GM23338 (cell line): ENCODE results near the gene WDR41.

ENCODE experiments used
- EZH2 ChIP-seq: fragments of 200-600 bp; sonication (generic); IDR thresholded peaks from one replicate; pipeline ENCODE4 v1.8.0; 2017; ENCODE audit warnings: antibody characterized with exemption, mild to moderate bottlenecking, low read depth; ENCODE audit not compliant: unreplicated experiment
- POLR2AphosphoS5 ChIP-seq: IDR thresholded peaks from 2 replicates; pipeline ENCODE4 v1.6.1; 2016; ENCODE audit warnings: antibody characterized with exemption, low read depth
- TF ChIP-seq, protein P1 (sequence below), 2 experiments: fragments of 200-600 bp in 1 of 2; sonication (generic) in 1 of 2; conservative IDR thresholded peaks; 2 replicates each; pipeline versions ENCODE4 v1.5.1 to v1.6.1; 2016 to 2017; ENCODE audit warnings: antibody characterized with exemption in 2 of 2, low read depth in 2 of 2, mild to moderate bottlenecking in 2 of 2, moderate library complexity in 1 of 2

DNA sequence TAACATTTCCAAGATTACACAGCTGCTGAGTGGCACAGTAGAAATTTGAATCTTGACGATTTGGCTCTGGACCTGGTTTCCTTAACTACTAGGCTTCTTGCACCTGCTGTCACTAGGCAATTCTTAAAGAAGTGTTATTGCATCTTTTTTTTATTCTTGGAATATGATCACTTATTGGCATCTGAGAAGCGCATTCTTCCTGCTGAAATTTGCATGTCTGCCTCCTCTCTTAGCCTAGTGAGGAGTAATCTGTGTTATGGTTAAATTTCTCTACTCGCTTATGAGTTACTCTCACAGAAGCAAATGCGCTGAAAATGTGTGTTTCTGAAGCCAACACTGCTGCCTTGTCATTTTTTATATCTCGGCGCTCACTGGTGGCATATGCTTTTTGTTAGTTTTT is 89.3 kb downstream of the WDR41 start:
- TF ChIP-seq EZH2 = no peak
- TF ChIP-seq, protein P1, sequence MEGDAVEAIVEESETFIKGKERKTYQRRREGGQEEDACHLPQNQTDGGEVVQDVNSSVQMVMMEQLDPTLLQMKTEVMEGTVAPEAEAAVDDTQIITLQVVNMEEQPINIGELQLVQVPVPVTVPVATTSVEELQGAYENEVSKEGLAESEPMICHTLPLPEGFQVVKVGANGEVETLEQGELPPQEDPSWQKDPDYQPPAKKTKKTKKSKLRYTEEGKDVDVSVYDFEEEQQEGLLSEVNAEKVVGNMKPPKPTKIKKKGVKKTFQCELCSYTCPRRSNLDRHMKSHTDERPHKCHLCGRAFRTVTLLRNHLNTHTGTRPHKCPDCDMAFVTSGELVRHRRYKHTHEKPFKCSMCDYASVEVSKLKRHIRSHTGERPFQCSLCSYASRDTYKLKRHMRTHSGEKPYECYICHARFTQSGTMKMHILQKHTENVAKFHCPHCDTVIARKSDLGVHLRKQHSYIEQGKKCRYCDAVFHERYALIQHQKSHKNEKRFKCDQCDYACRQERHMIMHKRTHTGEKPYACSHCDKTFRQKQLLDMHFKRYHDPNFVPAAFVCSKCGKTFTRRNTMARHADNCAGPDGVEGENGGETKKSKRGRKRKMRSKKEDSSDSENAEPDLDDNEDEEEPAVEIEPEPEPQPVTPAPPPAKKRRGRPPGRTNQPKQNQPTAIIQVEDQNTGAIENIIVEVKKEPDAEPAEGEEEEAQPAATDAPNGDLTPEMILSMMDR (conservative IDR thresholded peaks at IDR 0.05; ENCODE audit: low read depth in 2 of 2) = no peak
- no peak for TF ChIP-seq POLR2AphosphoS5
